K562 (cell line): ENCODE data around the gene NLRP6. TPM values are rescaled to one million over a fixed set of nuclear protein-coding genes. Genes with fewer than 3 reads are reported as not detected.

Experiments
- BRD9 ChIP-seq: fragments of 450-650 bp; IDR thresholded peaks from 2 replicates; pipeline ENCODE4 v1.6.1; 2018; ENCODE audit warnings: low read depth; ENCODE audit not compliant: partially characterized antibody
- HNRNPLL ChIP-seq: fragments of 200-400 bp; formaldehyde crosslinking; IDR thresholded peaks from 2 replicates; pipeline ENCODE4 v1.6.1; 2017; ENCODE audit warnings: low read length, low read depth, mild to moderate bottlenecking; ENCODE audit not compliant: poor library complexity, severe bottlenecking
- ILK ChIP-seq: fragments of 450-650 bp; IDR thresholded peaks from 2 replicates; pipeline ENCODE4 v1.6.1; 2016; ENCODE audit warnings: missing genetic modification characterization, low read depth, mild to moderate bottlenecking, missing compliant biosample characterization, moderate library complexity, borderline replicate concordance
- NR3C1 ChIP-seq: sonication (generic); formaldehyde crosslinking; IDR thresholded peaks from 2 replicates; pipeline ENCODE4 v1.8.1; 2022; ENCODE audit warnings: missing genetic modification reagents
- PYGO2 ChIP-seq: fragments of 450-650 bp; IDR thresholded peaks from 2 replicates; pipeline ENCODE4 v1.6.1; 2016; ENCODE audit warnings: mild to moderate bottlenecking, missing genetic modification characterization, moderate library complexity, missing compliant biosample characterization
- TEAD4 ChIP-seq, 2 experiments: sonication (generic) in 1 of 2; formaldehyde crosslinking in 1 of 2; IDR thresholded peaks; 2 replicates each; pipeline versions ENCODE4 v1.6.1 to v1.8.0; 2012 to 2022; ENCODE audit warnings: borderline replicate concordance in 1 of 2, inconsistent platforms in 1 of 2, low read length in 1 of 2, mild to moderate bottlenecking in 1 of 2, missing genetic modification reagents in 1 of 2
- WHSC1 ChIP-seq: IDR thresholded peaks from one replicate; pipeline ENCODE4 v1.6.1; 2012; ENCODE audit warnings: low read length, control low read depth, inconsistent platforms
- ZNF3 ChIP-seq: fragments of 250-450 bp; sonication (Bioruptor Pico); IDR thresholded peaks from 2 replicates; pipeline ENCODE4 v1.5.0; 2021; ENCODE audit warnings: mild to moderate bottlenecking, moderate library complexity
- polyA plus RNA-seq, 8 experiments: library from polyadenylated mRNA; depleted of rRNA in 4 of 8; stranded (reverse) in 5 of 8; unstranded in 3 of 8; fragments of >200 nt; fragmentation: Nextera tagmentation in 2 of 8; fragmentation: Illumina TruSeq in 1 of 8; extraction: Ambion mirVana in 2 of 8; extraction: Trizol in 1 of 8; gene quantifications; 2 replicates each; pipeline versions ENCODE4 v1.2.1 to v1.2.3, GENCODE V29; 2011 to 2014; ENCODE audit warnings: inconsistent platforms in 1 of 8, missing spikeins in 1 of 8
- total RNA-seq, 7 experiments: library from RNA; depleted of rRNA in 6 of 7; stranded (reverse); fragments of >200 nt in 6 of 7; fragmentation: Illumina TruSeq in 2 of 7; extraction: Trizol in 2 of 7; gene quantifications; 2 replicates each; pipeline versions ENCODE4 v1.2.1 to v1.2.3, GENCODE V29; 2011 to 2021; ENCODE audit warnings: low replicate concordance in 1 of 7
- TF ChIP-seq, protein P1 (sequence below): fragments of 250-450 bp; sonication (Bioruptor Pico); IDR thresholded peaks from 2 replicates; pipeline ENCODE4 v1.4.0; 2020; ENCODE audit warnings: mild to moderate bottlenecking, moderate library complexity, borderline replicate concordance
- TF ChIP-seq, protein P2 (sequence below): fragments of 450-650 bp; IDR thresholded peaks from 2 replicates; pipeline ENCODE4 v1.6.1; 2017; ENCODE audit warnings: antibody characterized with exemption
- TF ChIP-seq, protein P3 (sequence below): sonication (generic); formaldehyde crosslinking; IDR thresholded peaks from 2 replicates; pipeline ENCODE4 v1.8.0; 2022; ENCODE audit warnings: missing genetic modification reagents, mild to moderate bottlenecking, moderate library complexity, borderline replicate concordance
- TF ChIP-seq, protein P4 (sequence below): fragments of 250-450 bp; sonication (Bioruptor Pico); IDR thresholded peaks from 2 replicates; pipeline ENCODE4 v1.8.0; 2022; ENCODE audit warnings: inconsistent platforms

NLRP6 gene
- total and polyA plus RNA-seq, 9 of the 15 experiments (the other 6 are each of a cell fraction or from before 2014, with no cell fraction given), result 0.03 to 0.18 (median 0.15) TPM; not detected in 5

DNA sequence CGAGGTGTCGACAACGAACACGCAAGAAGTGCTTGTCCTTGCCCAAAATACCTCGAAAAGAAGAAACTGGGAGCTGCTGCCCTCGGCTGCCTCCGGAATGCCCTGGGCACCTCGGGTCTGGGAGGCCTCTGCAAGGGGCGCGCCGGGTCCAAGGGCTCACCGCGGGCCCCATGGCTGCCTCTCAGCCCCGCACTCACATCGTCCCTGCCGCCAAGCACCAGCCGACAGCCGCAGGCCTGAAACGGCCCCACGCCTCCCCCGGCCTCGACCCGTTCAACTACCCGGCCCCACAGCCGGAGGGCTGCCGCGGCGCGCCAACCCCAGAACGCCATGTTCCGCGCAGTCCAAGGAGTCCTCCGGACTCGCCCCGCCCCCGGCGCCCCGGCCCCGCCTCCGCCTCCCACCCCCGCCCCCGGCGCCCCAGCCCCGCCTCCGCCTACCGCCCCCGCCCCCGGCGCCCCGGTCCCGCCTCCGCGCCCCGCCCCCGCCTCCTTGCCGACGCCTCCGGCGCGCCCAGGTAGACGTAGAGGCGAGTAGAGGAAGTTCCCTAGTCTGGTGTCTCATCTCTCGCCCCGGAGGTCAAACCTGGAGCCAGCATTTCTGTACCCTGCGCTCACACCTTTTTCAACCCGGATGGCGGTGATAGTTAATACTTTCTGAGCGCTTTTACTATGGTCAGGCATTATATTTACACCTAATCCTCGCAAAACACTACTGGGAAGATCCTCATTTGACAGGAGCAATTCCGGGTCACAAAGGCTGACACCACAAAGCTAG is 42.0 kb upstream of the NLRP6 start, which contains the start of gene SIRT3 (continued):
- TF ChIP-seq, protein P1, sequence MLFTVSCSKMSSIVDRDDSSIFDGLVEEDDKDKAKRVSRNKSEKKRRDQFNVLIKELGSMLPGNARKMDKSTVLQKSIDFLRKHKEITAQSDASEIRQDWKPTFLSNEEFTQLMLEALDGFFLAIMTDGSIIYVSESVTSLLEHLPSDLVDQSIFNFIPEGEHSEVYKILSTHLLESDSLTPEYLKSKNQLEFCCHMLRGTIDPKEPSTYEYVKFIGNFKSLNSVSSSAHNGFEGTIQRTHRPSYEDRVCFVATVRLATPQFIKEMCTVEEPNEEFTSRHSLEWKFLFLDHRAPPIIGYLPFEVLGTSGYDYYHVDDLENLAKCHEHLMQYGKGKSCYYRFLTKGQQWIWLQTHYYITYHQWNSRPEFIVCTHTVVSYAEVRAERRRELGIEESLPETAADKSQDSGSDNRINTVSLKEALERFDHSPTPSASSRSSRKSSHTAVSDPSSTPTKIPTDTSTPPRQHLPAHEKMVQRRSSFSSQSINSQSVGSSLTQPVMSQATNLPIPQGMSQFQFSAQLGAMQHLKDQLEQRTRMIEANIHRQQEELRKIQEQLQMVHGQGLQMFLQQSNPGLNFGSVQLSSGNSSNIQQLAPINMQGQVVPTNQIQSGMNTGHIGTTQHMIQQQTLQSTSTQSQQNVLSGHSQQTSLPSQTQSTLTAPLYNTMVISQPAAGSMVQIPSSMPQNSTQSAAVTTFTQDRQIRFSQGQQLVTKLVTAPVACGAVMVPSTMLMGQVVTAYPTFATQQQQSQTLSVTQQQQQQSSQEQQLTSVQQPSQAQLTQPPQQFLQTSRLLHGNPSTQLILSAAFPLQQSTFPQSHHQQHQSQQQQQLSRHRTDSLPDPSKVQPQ (CRISPR knock-in tag), result no peak
- TF ChIP-seq, protein P2, sequence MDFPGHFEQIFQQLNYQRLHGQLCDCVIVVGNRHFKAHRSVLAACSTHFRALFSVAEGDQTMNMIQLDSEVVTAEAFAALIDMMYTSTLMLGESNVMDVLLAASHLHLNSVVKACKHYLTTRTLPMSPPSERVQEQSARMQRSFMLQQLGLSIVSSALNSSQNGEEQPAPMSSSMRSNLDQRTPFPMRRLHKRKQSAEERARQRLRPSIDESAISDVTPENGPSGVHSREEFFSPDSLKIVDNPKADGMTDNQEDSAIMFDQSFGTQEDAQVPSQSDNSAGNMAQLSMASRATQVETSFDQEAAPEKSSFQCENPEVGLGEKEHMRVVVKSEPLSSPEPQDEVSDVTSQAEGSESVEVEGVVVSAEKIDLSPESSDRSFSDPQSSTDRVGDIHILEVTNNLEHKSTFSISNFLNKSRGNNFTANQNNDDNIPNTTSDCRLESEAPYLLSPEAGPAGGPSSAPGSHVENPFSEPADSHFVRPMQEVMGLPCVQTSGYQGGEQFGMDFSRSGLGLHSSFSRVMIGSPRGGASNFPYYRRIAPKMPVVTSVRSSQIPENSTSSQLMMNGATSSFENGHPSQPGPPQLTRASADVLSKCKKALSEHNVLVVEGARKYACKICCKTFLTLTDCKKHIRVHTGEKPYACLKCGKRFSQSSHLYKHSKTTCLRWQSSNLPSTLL, result no peak
- TF ChIP-seq, protein P3, sequence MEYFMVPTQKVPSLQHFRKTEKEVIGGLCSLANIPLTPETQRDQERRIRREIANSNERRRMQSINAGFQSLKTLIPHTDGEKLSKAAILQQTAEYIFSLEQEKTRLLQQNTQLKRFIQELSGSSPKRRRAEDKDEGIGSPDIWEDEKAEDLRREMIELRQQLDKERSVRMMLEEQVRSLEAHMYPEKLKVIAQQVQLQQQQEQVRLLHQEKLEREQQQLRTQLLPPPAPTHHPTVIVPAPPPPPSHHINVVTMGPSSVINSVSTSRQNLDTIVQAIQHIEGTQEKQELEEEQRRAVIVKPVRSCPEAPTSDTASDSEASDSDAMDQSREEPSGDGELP (CRISPR knock-in tag), result peak; percentile 19
- TF ChIP-seq BRD9, result no peak
- no peak for TF ChIP-seq WHSC1
- no peak for TF ChIP-seq HNRNPLL
- no peak for TF ChIP-seq ILK
- TF ChIP-seq NR3C1 (CRISPR knock-in tag), result no peak
- TF ChIP-seq TEAD4 (IDR thresholded peaks at IDR 0.05; ENCODE audit: low read length), result peak; percentile 45
- no peak for TF ChIP-seq TEAD4 (CRISPR knock-in tag; IDR thresholded peaks at IDR 0.05; ENCODE audit: borderline replicate concordance)
- TF ChIP-seq PYGO2 (tag), result no peak
- TF ChIP-seq, protein P4, sequence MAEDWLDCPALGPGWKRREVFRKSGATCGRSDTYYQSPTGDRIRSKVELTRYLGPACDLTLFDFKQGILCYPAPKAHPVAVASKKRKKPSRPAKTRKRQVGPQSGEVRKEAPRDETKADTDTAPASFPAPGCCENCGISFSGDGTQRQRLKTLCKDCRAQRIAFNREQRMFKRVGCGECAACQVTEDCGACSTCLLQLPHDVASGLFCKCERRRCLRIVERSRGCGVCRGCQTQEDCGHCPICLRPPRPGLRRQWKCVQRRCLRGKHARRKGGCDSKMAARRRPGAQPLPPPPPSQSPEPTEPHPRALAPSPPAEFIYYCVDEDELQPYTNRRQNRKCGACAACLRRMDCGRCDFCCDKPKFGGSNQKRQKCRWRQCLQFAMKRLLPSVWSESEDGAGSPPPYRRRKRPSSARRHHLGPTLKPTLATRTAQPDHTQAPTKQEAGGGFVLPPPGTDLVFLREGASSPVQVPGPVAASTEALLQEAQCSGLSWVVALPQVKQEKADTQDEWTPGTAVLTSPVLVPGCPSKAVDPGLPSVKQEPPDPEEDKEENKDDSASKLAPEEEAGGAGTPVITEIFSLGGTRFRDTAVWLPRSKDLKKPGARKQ (CRISPR knock-in tag), result no peak
- TF ChIP-seq ZNF3 (CRISPR knock-in tag), result no peak
